HG03439 (cell line): ENCODE measurements around the gene EIF3D.
A peak's percentile ranks its signal among the peaks of the same experiment; 100 is the strongest.

Source experiments
- ATAC-seq: cut with Tn5 transposase; IDR thresholded peaks from one replicate; pipeline ENCODE4 v1.9.1; 2021; ENCODE audit warnings: mild to moderate bottlenecking, moderate library complexity; ENCODE audit not compliant: unreplicated experiment

Gene EIF3D

DNA sequence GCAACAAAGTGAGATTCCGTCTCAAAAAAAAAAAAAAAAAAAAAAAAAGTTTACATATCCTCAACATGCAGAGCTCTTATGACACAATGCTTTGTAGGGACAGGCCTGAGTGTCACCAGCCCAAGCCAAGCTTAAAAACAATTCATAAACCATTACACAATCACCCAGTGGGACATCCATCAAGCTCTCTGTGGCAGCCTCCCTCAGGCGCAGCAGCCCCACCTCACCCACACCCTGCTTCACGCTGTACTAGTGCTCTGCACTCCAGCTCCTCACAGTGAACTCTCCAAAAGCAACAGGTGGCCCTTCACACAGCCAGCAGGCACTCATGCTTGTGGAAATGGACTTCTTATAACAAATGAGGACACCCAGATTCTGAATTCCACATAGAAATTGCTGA, 18.6 kb downstream of the EIF3D start:
- ATAC-seq = no peak

- no peak for ATAC-seq
Measured at GRCh38 chr22:36507518-36508010, 21.4 kb downstream of the EIF3D start.

GRCh38 chr22:36506637-36507517, 22.1 kb downstream of the EIF3D start, which contains the start of gene FOXRED2:
Gene FOXRED2, minus strand, starts transcription at chr22:36507040. Its CDS starts 618 bp downstream, at chr22:36506422.
- ATAC-seq = peak; percentile 80

DNA sequence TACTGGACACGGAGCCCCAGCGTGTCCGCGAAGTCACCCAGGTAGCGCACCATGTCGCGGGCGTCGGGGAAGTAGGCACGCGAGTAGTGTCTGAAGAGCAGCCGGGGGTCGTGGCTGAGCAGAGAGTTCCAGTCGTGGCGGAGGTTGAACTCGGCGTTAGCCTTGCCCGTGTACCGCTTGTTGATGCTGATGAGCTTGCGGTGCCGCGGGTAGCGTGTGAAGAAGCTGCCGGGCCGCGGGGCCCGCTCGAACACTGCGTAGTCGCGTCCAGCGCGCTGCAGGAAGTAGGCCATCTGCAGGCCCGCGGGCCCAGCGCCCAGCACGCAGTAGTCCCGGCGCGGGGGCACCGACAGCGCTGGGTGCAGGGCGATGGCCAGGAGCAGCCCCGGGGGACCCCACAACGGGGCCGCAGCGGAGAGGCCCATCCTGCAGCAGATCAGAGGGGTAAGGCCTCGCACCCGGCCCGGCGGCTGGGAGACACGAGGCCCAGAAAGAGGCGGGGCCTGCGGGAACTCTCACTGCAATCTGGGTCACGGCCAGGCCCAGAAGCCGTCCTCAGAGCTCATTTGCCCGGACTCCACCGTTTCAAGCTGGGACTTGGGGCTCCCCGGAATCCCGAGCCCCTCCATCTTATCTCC, 22.8 kb downstream of the EIF3D start:
- no peak for ATAC-seq

DNA sequence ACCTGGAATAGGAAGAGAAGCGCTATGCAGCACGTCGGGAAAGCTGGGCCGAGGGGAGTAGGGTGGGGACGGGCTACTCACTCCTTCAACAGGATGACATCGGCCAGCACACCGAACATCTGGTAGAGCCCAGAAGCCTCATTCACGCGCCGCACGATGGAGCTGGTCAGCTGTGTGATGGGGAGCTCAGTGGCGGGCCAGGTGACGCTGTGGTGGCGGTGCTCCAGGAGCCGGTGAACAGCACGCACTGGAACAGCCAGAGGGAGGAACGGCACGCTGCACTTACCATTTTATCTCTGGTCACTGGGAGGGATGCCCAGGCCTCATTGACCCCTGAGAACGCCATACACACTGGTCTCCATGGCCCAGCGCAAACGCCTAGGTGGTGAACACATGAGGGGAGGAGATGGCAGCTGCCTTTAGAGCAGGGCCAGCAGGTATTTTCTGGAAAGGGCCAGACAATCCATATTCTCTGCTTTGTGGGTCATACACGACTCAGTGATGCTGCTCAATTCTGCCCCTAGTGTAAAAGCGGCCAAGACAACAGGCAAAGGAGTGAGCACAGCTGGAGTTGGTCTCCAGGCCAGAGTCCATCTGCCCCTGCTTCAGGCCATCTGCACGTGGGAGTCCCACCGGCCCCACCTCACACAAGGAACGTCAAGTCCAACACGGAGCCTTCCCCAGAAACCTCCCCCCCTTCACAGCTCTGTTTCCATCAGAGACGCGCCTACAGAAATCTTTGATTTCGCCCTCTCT, 30.9 kb downstream of the EIF3D start:
- ATAC-seq = no peak

DNA sequence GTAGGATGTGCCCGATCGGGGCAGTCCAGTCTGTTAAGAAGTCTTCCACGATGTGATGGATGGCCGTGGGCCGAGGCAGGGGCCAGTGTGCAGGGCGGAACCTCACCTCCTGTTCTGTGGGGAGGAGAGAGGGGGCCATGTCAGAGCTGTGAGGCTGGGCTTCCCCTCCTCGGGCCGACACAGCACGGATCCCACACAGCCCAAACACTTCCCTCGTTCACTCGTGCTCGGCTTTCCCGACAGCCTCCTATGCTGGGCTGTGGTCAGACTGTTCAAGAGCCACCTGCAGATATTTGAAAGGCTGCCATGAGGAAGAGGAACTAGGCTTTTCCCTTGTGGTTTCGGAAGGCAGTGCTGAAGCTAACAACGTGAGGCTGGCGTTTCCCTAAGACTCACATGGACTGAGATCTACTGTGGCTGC, 35.3 kb downstream of the EIF3D start:
- ATAC-seq = no peak

DNA sequence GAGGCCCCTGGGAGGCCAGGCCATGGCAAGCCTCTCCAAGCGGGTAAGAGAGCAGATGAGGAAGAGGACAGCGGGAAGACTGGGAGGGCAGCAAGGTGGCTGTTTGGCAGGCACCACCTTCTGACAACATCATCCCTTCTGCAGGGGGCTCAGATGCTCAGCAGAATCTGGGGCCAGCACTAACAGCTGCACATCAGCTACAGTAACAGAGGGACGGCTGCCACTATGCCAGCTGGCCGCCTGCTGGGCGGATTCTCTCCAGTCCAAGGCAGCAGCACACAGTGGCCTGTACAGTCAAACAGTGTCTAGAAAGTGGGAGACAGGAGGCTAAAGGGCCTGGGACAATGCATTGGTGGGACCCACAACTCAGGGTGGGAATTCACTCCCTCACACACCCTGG, 36.9 kb downstream of the EIF3D start:
- no peak for ATAC-seq

GRCh38 chr22:36491155-36491554, 37.8 kb downstream of the EIF3D start:
- no peak for ATAC-seq

GRCh38 chr22:36486619-36487384, 42.2 kb downstream of the EIF3D start:
- ATAC-seq = no peak

GRCh38 chr22:36481393-36482168, 47.4 kb downstream of the EIF3D start, which contains the start of gene TXN2:
Gene TXN2, minus strand, starts transcription at chr22:36481640. Its CDS starts 803 bp downstream, at chr22:36480837.
- ATAC-seq = peak; percentile 81

- ATAC-seq = no peak
Measured at GRCh38 chr22:36480941-36481392, 48.0 kb downstream of the EIF3D start.

- no peak for ATAC-seq
Measured at GRCh38 chr22:36478966-36479365, 50.0 kb downstream of the EIF3D start.

GRCh38 chr22:36475341-36475740, 53.6 kb downstream of the EIF3D start:
- ATAC-seq = no peak

GRCh38 chr22:36472689-36473088, 56.3 kb downstream of the EIF3D start:
- no peak for ATAC-seq

GRCh38 chr22:36471341-36471821, 57.6 kb downstream of the EIF3D start:
- no peak for ATAC-seq

GRCh38 chr22:36470994-36471331, 58.0 kb downstream of the EIF3D start:
- no peak for ATAC-seq

- ATAC-seq = no peak
Measured at GRCh38 chr22:36470162-36470993, 58.6 kb downstream of the EIF3D start.

DNA sequence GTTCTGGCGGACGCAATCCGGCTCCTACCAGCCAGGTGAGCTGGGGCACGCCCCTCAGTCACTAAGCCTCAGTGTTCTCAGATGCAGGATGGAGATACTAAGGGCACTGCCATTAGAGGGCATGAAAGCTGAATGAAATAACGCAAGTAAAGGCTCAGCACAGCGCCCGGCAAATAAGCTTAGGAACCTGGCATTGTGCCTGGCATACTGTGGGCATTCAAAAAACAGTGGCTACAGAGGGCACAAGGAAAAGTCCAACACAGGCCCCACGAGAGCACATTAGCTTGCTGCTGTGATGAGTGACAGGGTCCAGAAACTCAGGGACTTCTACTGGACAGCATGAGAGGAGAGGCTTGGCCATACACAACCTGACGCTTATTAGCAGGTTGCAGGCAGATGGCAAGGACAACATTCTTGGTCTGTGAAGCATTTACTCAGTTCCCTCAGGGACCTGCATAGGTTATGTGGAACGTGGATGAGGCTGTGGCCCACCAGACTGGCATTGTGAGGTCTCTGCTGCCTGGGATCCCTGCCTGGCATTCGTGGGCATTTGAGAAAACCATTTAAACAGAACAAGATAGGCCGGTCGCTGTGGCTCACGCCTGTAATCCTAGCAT, 59.8 kb downstream of the EIF3D start:
- ATAC-seq = no peak
